NCI-H1694 (cell line): ENCODE measurements around the gene DLK2.
"Not testable (repeated sequence)": the region's sequence is repeated elsewhere in the genome, so short reads cannot be mapped to it uniquely, and the experiment has no call there.

ENCODE experiments used
- DNase-seq: peaks from one replicate; lab custom pipeline; 2025; lab: John Stamatoyannopoulos, UW

The DLK2 gene

GRCh38 chr6:43455531-43456428 is at the start of gene DLK2:
TSS of gene DLK2 (minus strand) at chr6:43455548. CDS start at chr6:43454825, 723 bp downstream.
- no peak for DNase-seq

- no peak for DNase-seq
Measured at GRCh38 chr6:43503443-43503842, 48.1 kb upstream of the DLK2 start.

DNA sequence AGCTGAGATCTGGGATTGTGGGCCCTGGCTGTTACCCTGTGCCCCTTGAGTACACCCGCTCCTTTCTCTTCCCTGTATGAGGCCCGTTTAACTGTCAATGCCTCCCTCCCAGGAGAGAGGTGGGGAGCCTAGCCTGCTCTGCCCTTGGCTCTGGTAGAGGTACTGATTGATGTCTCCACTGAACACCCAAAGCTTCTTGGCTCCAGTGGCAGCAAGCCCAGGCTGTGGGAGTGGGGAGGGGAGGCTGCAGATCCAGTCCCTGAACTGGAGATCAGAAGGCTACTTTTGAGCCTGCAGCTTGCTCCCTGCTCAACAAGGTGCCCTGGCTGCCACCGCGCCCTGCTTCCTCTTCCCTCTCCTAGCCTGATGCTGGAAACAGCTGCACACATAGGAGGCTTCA is 47.3 kb upstream of the DLK2 start:
- DNase-seq = no peak

- no peak for DNase-seq
Measured at GRCh38 chr6:43500921-43501320, 45.6 kb upstream of the DLK2 start.

GRCh38 chr6:43499028-43499815 is 43.9 kb upstream of the DLK2 start:
- no peak for DNase-seq

- not testable (repeated sequence) for DNase-seq
Measured at GRCh38 chr6:43498291-43498690, 42.9 kb upstream of the DLK2 start.

DNA sequence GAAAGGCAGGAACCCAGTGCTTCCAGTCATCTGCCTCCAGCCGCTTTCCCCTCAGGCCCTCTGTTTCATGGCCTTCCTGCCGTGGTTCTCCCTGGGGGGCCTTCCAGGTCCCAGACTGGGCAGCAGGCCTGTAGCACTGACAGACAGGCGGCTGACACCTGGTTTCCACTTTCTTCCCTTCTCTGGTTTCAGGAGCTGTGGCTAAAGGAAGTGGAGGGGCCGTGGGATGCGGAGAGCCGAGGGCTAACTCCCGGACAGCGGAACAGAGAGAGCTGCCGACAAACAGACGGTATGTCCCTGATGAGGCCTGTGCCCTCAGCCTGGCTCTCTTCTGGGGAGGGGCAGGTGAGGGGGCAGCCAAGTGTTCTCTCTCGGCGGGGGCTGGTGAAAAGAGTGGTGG is 42.3 kb upstream of the DLK2 start:
- DNase-seq = no peak

DNA sequence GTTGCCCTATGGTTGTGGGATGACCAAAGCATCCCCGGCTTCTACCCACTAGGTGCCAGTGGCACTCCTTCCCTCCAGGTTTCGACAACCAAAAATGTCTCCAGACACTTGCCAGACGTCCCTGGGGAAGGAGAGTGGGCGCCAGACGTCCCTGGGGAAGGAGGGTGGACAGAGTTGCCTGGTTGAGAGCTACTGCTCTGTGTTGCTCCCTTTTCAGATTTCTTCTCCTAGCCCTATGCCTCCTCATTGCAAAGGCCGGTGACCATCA is 41.7 kb upstream of the DLK2 start:
- DNase-seq = no peak

- peak; percentile 14 for DNase-seq
Measured at GRCh38 chr6:43496370-43497128, 41.2 kb upstream of the DLK2 start.

DNA sequence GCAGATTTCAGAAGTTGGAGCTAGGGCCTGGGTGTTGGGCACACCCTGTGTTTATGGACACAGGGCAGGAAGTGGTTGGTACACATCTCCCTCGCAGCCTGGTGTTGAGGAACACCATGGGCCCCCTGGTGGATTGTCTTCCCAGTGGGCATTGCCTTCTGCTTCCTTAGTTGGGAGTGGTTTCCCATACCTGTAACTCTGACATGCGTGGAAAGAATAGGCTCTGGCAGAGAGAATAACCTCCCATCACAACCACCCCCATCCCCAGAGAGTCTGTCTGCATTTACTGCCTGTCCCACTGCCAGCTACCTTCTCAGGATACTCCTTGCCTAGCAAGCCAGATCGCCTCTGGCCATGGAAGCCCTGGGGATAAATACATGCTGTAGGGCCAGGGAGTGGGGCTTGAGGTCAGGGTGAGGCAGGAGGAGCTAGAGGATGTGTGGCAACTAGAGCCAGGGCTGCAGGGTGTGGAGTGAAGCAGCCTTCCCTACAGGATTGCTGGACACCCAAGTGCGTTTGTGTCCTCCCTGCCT is 40.1 kb upstream of the DLK2 start:
- no peak for DNase-seq

GRCh38 chr6:43494766-43495165 is 39.4 kb upstream of the DLK2 start:
- DNase-seq = no peak

DNA sequence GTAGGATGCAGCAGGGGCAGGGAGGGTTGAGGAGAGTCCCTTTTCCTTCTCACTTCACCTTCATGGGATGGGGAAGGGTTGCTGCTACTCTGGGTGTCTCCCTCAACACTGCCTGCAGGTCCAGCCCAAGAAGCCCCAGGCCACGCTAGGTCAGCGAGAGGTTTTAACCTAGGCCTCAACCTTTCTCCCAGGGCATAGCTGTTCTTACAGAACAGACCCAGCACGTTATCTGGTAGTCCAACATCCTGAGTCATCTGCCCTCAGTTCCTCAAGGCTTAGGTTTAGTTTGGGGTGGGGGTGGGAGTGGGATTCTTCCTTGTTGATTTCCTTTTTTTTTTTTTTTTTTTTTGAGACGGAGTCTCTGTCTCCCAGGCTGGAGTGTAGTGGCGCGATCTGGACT is 39.0 kb upstream of the DLK2 start:
- no peak for DNase-seq

GRCh38 chr6:43493833-43494232 is 38.5 kb upstream of the DLK2 start:
- DNase-seq = no peak

GRCh38 chr6:43493230-43493629 is 37.9 kb upstream of the DLK2 start:
- DNase-seq = no peak

- no peak for DNase-seq
Measured at GRCh38 chr6:43492673-43493072, 37.3 kb upstream of the DLK2 start.

DNA sequence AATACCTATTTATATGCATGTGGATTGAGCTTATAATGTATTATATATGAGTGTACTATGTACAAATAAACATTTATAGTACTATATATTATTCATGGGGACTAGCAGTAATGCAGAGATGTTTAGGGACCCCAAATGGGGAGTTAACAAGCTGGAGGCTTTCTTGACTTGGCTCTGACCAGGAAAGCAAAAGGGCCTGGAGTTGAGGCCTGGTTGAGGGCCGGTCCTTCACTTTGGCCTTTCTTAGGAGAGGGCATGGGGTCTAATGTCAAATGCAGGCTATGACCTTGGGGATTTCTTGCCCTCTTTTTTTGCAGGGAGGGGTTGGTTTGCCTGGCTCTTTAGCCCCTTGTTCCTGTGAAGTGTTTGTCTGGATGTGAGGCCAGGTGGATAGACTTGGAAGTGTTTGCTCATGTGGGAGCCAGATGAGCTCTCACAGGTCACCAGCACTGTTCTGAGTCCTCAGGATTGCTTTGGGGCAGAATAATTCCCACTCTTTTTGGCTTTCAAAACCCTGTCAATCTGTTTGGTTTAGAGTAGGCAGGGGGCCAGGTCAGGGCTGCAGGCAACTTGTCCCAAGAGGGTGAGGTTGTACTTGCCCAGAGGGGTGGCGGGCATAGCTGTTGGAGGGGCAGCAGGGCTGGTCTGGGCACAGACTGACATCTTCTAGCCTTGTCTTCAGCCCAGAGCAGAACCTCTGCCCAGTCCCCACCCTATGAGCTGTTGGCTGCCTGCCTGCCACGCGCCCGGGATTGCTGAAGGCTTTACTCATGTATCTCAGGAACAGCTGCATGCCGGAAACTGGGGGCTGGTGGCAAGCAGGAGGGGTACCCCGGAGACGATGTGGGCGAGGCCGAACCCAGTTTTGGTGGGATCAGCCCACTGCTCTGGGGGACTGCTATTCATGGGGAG is 36.7 kb upstream of the DLK2 start:
- no peak for DNase-seq

- no peak for DNase-seq
Measured at GRCh38 chr6:43490523-43490939, 35.2 kb upstream of the DLK2 start.

GRCh38 chr6:43489277-43490072 is 34.1 kb upstream of the DLK2 start:
- DNase-seq = peak; percentile 56

DNA sequence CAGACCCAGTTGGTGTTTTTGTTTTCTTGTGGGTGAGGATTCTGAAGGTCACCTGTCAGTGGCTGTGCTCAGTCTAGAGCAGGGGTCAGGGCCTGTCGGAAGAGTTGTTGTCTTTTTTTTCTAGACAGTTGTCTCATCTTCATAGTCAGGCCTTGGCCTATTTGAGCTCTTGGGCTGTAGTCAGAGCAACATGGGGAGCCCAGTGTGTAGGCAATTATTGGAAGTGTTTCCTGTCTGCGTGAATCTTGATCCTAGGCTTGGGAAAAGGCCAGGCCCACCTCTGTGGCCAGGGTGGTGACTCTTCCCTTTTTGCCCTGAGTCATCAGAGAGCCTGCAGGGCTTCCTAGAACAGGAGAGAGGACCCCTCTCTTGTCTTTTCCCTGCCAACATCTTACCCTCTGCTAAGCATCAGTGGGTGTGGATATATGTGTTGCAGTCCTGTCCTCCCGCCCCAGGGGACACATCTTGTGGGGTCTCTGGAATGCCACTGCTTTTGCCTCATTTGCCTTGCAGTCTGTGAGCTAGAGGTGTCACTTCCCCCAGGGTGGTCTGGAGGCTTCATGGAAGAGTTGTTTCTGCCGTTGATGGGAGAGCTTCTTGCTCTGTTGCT is 33.4 kb upstream of the DLK2 start:
- DNase-seq = no peak
